Measurements from ENCODE around the gene NIPBL. TPM values are rescaled to one million over a fixed set of nuclear protein-coding genes. Genes with fewer than 3 reads are reported as not detected.

NIPBL gene
- total RNA-seq, 2 experiments from 2014 or later, result 35.4 to 40.4 TPM

- intact Hi-C loops (cut with micrococcal nuclease), result no loop called here
- ChIA-PET POLR2A (no interaction called here), CTCF (no interaction called here)
- Mint-ChIP-seq H3K4me3 (no peak overlapping the region), H3K36me3 (peaks cover 11% of the 10 kb centered on the region), H3K27ac (no peak overlapping the region), H3K27me3 (no peaks in the 10 kb centered on the region), H3K4me1 (ENCODE audit: low read depth) (no peaks in the 10 kb centered on the region), H3K9me3 (no peaks in the 10 kb centered on the region)
- DNase-seq, result no peak
Observed at GRCh38 chr5:36957953-36958537, 81.5 kb downstream of the NIPBL start.

DNA sequence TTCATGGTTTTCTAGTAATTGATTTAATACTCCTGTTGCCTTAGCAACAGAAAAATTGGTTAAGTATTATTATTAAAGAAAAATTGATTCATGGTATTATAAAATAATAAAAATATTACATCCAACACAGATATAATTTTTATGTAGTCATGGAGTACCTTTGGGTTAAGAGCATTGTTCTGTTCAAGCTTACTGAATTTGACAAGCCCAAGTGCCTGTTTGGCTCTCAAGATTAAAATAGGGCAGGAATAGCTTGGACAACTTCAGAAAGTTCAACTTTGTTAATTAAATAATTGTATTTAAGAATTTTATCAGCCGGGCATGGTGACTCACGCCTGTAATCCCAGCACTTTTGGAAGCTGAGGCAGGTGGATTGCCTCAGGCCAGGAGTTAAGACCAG is 82.0 kb downstream of the NIPBL start:
- Mint-ChIP-seq H3K27ac (no peak overlapping the region), H3K27me3 (no peaks in the 10 kb centered on the region), H3K9me3 (no peaks in the 10 kb centered on the region), H3K4me1 (ENCODE audit: low read depth) (no peaks in the 10 kb centered on the region), H3K36me3 (peaks cover 11% of the 10 kb centered on the region), H3K4me3 (no peak overlapping the region)
- no peak for DNase-seq
- CTCF ChIA-PET, result no interaction called here
- intact Hi-C loops (cut with micrococcal nuclease), result no loop called here
- POLR2A ChIA-PET, result interaction anchor here (0.6 kb wide), 1 partner anchor 161 kb away, joined by 3 read pairs; no protein-coding TSS in a partner anchor

GRCh38 chr5:36965179-36965578 is 88.6 kb downstream of the NIPBL start:
- Mint-ChIP-seq H3K36me3 (peaks cover 28% of the 10 kb centered on the region), H3K27me3 (no peaks in the 10 kb centered on the region), H3K4me3 (no peak overlapping the region), H3K4me1 (ENCODE audit: low read depth) (no peaks in the 10 kb centered on the region), H3K27ac (no peak overlapping the region), H3K9me3 (no peaks in the 10 kb centered on the region)
- no peak for DNase-seq
- POLR2A ChIA-PET, result no interaction called here
- CTCF ChIA-PET, result no interaction called here
- intact Hi-C loops (cut with micrococcal nuclease), result no loop called here

- DNase-seq, result no peak
- ChIA-PET POLR2A (no interaction called here), CTCF (no interaction called here)
Observed at GRCh38 chr5:36969700-36970395, 93.3 kb downstream of the NIPBL start.

DNA sequence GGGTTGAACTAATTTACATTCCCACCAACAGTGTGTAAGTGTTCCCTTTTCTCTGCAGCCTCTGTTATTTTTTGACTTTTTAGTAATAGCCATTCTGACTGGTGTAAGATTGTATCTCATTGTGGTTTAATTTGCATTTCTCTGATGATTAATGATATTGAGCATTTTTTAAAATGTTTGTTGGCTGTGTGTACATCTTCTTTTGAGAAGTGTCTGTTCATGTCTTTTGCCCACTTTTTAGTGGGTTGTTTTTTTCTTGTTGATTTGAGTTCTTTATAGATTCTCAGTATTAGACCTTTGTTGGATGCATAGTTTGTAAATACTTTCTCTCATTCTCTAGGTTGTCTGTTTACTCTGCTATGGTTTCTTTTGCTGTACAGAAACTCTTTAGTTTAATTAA is 101.6 kb downstream of the NIPBL start:
- no peaks in the 10 kb centered on the region for H3K27me3 Mint-ChIP-seq
- DNase-seq, result no peak
- H3K4me1 Mint-ChIP-seq (ENCODE audit: low read depth), result peaks cover 24% of the 10 kb centered on the region
- CTCF ChIA-PET, result no interaction called here
- H3K4me3 Mint-ChIP-seq, result no peak overlapping the region
- H3K9me3 Mint-ChIP-seq, result peaks cover 14% of the 10 kb centered on the region
- POLR2A ChIA-PET, result no interaction called here
- intact Hi-C loops (cut with micrococcal nuclease), result no loop called here
- no peak overlapping the region for H3K27ac Mint-ChIP-seq
- H3K36me3 Mint-ChIP-seq, result peaks cover 42% of the 10 kb centered on the region

More at GRCh38 chr5:36969700-36970395, 93.3 kb downstream of the NIPBL start:
- no peak overlapping the region for H3K27ac Mint-ChIP-seq
- H3K4me3 Mint-ChIP-seq, result no peak overlapping the region
- H3K4me1 Mint-ChIP-seq (ENCODE audit: low read depth), result no peaks in the 10 kb centered on the region
- H3K9me3 Mint-ChIP-seq, result no peaks in the 10 kb centered on the region
- H3K36me3 Mint-ChIP-seq, result peaks cover 31% of the 10 kb centered on the region
- intact Hi-C loops (cut with micrococcal nuclease), result no loop called here
- no peaks in the 10 kb centered on the region for H3K27me3 Mint-ChIP-seq

DNA sequence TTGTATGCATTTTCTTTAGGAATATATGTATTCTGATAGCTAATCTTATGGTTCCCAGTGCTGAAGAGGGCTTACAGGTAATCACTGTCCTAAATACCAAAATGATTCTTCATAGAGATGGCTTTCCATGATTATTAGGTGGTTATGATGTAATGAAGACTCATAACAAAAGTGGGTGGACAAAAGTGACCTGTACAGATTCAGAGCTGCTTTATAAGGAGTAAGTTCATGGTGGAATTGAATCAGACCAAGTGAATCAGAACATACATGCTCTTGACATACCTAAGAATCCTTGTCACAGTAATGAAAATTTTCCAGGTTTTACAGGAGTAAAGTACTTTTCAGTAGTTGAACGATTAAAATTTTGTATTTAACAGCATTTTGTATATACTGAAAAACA is 105.6 kb downstream of the NIPBL start:
- ChIA-PET CTCF (no interaction called here), POLR2A (no interaction called here)
- H3K36me3 Mint-ChIP-seq, result peaks cover 36% of the 10 kb centered on the region
- peaks cover 14% of the 10 kb centered on the region for H3K9me3 Mint-ChIP-seq
- no peak overlapping the region for H3K27ac Mint-ChIP-seq
- intact Hi-C loops (cut with micrococcal nuclease), result no loop called here
- DNase-seq, result no peak
- no peak overlapping the region for H3K4me3 Mint-ChIP-seq
- no peaks in the 10 kb centered on the region for H3K27me3 Mint-ChIP-seq
- peaks cover 35% of the 10 kb centered on the region for H3K4me1 Mint-ChIP-seq (ENCODE audit: low read depth)

DNA sequence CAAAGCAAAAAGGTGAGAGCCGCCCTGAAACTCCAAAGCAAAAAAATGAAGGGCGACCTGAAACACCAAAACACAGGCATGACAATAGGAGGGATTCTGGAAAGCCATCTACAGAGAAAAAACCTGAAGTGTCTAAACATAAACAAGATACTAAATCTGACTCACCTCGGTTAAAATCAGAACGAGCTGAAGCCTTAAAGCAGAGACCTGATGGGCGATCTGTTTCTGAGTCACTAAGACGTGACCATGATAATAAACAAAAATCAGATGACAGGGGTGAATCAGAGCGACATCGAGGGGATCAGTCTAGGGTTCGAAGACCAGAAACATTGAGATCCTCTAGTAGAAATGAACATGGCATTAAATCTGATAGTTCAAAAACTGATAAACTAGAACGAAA is 108.8 kb downstream of the NIPBL start:
- no peak for DNase-seq
- H3K27ac Mint-ChIP-seq, result no peak overlapping the region
- peaks cover 24% of the 10 kb centered on the region for H3K4me1 Mint-ChIP-seq (ENCODE audit: low read depth)
- peaks cover 15% of the 10 kb centered on the region for H3K36me3 Mint-ChIP-seq
- H3K27me3 Mint-ChIP-seq, result no peaks in the 10 kb centered on the region
- H3K9me3 Mint-ChIP-seq, result no peaks in the 10 kb centered on the region
- CTCF ChIA-PET, result interaction anchor here (1.3 kb wide), 1 partner anchor 246 kb away, joined by 3 read pairs; no protein-coding TSS in a partner anchor
- intact Hi-C loops (cut with micrococcal nuclease), result no loop called here
- POLR2A ChIA-PET, result no interaction called here
- no peak overlapping the region for H3K4me3 Mint-ChIP-seq

DNA sequence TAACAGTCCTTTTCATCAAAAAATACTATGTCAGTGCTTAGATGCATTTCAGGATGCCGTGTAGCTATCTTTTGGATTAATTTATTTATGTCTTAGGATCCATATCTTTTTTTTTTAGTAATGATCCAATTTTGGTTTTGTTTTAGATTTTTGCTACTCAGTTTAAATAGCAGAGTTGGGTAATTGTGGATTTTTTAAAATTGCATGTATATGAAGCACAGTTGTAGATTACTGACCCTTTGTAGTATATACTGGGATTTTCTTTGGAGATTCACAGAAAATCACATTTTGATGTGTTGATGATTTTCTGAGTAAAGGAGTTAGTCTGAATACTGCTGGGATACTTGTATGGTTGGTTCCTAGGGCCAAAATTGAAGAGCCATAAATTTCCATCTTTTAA is 111.8 kb downstream of the NIPBL start:
- Mint-ChIP-seq H3K27ac (no peak overlapping the region), H3K4me3 (no peak overlapping the region), H3K27me3 (no peaks in the 10 kb centered on the region), H3K4me1 (ENCODE audit: low read depth) (peaks cover 33% of the 10 kb centered on the region), H3K9me3 (no peaks in the 10 kb centered on the region), H3K36me3 (peaks cover 16% of the 10 kb centered on the region)
- intact Hi-C loops (cut with micrococcal nuclease), result no loop called here
- ChIA-PET POLR2A (interaction anchor here (0.6 kb wide), 1 partner anchor 107 kb away, joined by 3 read pairs; no protein-coding TSS in a partner anchor), CTCF (interaction anchor here (0.6 to 0.8 kb wide), 3 partner anchors 11 to 1976 kb away, joined by 3 to 4 read pairs (median 4); no protein-coding TSS in a partner anchor)
- DNase-seq, result no peak

DNA sequence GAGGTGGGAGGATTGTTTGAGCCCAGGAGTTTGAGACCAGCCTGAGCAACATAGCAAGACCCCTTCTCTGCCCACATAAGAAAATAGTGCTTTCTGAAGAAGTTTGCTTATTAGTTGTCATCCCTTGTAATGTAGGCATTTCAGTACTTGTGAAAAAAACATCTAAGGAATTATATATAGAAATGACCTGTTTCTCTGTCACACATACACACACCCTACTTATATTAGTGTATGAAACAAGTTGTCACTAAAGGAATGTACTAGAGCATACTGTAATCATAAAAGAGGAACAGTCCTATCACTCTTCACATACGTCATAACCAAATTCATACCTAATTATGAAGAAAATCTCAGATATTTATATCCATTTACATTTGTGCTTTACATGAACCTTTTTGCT is 122.0 kb downstream of the NIPBL start:
- H3K9me3 Mint-ChIP-seq, result no peaks in the 10 kb centered on the region
- intact Hi-C loops (cut with micrococcal nuclease), result loop anchor here (5.0 kb wide), 1 partner anchor 121 kb away; the partner anchor contains the start of gene NIPBL
- peaks cover 14% of the 10 kb centered on the region for H3K4me1 Mint-ChIP-seq (ENCODE audit: low read depth)
- no peak overlapping the region for H3K4me3 Mint-ChIP-seq
- DNase-seq, result peak; percentile 11
- H3K27me3 Mint-ChIP-seq, result no peaks in the 10 kb centered on the region
- peak overlapping the region; percentile 0 for H3K27ac Mint-ChIP-seq
- POLR2A ChIA-PET, result no interaction called here
- CTCF ChIA-PET, result no interaction called here
- peaks cover 24% of the 10 kb centered on the region for H3K36me3 Mint-ChIP-seq

GRCh38 chr5:37002176-37002751 is 125.7 kb downstream of the NIPBL start:
- no peak for DNase-seq
- Mint-ChIP-seq H3K9me3 (no peaks in the 10 kb centered on the region), H3K27ac (no peak overlapping the region), H3K36me3 (peaks cover 14% of the 10 kb centered on the region), H3K4me1 (ENCODE audit: low read depth) (peaks cover 14% of the 10 kb centered on the region), H3K27me3 (no peaks in the 10 kb centered on the region), H3K4me3 (no peak overlapping the region)
- CTCF ChIA-PET, result interaction anchor here (0.9 to 6.1 kb wide), 3 partner anchors 118 to 271 kb away, joined by 3 to 32 read pairs (median 24); no protein-coding TSS in a partner anchor
- intact Hi-C loops (cut with micrococcal nuclease), result no loop called here
- POLR2A ChIA-PET, result no interaction called here

GRCh38 chr5:37005252-37005651 is 128.7 kb downstream of the NIPBL start:
- intact Hi-C loops (cut with micrococcal nuclease), result no loop called here
- no peak overlapping the region for H3K27ac Mint-ChIP-seq
- peaks cover 14% of the 10 kb centered on the region for H3K36me3 Mint-ChIP-seq
- H3K27me3 Mint-ChIP-seq, result no peaks in the 10 kb centered on the region
- peaks cover under 1% of the 10 kb centered on the region for H3K4me1 Mint-ChIP-seq (ENCODE audit: low read depth)
- POLR2A ChIA-PET, result no interaction called here
- DNase-seq, result no peak
- no peaks in the 10 kb centered on the region for H3K9me3 Mint-ChIP-seq
- CTCF ChIA-PET, result interaction anchor here (0.6 to 6.1 kb wide), 14 partner anchors 8 to 277 kb away, joined by 3 to 32 read pairs (median 4); partner anchors contain the start of gene CPLANE1
- H3K4me3 Mint-ChIP-seq, result no peak overlapping the region

DNA sequence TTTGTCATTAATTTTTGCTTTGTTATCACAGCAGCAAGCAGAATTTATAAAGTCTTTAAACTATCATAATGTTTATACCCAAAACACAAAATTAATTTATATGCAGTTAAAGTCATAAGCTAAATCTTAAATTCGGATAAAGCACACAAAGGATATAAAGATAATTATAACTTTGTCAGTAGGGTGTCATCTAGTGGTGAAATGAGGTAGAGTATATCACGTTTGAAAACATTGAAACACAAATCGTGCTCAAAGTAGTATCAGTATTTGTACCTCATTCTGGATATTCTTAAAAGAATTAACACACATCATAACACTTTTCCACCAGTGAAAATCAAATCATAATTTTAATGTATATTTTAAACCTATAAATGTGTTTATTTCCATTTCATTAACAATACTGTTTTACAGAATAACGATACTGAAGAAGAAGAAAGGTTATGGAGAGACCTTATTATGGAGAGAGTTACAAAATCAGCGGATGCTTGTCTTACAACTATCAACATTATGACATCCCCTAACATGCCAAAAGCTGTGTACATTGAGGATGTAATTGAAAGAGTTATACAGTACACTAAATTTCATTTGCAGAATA is 129.5 kb downstream of the NIPBL start:
- no peak for DNase-seq
- Mint-ChIP-seq H3K27me3 (no peaks in the 10 kb centered on the region), H3K4me3 (no peak overlapping the region), H3K27ac (no peak overlapping the region), H3K36me3 (peaks cover 13% of the 10 kb centered on the region), H3K4me1 (ENCODE audit: low read depth) (no peaks in the 10 kb centered on the region), H3K9me3 (no peaks in the 10 kb centered on the region)
- CTCF ChIA-PET, result interaction anchor here (0.6 to 6.1 kb wide), 14 partner anchors 9 to 278 kb away, joined by 3 to 32 read pairs (median 4); partner anchors contain the start of gene CPLANE1
- intact Hi-C loops (cut with micrococcal nuclease), result loop anchor here (1.0 kb wide), 1 partner anchor 267 kb away; no protein-coding TSS in a partner anchor
- POLR2A ChIA-PET, result no interaction called here

All from activated CD4-positive, alpha-beta memory T cell treated with anti-CD3 and anti-CD28 coated beads for 36 hours (primary cell).